HEK293 (cell line): ENCODE results near the gene UBR7.

Source experiments
- CTCF ChIA-PET: fragments of 350-600 bp; formaldehyde crosslinking; extraction: SDS; loops from one replicate; lab custom pipeline; 2021; ENCODE audit warnings: antibody characterized with exemption; lab: Yijun Ruan, JAX
- POLR2A ChIA-PET: fragments of 300-600 bp; formaldehyde crosslinking; extraction: SDS; loops from one replicate; lab custom pipeline; 2020; ENCODE audit warnings: antibody characterized with exemption, inconsistent platforms; lab: Yijun Ruan, JAX
- H3K27ac ChIP-seq: fragments of 200-500 bp; sonication (Bioruptor generic); 2 replicates; pipeline ENCODE4 v1.5.1; 2014; ENCODE audit warnings: low read depth, low read length, control low read depth, inconsistent platforms; ENCODE audit errors: extremely low read depth
- H3K36me3 ChIP-seq, 2 experiments: fragments of 200-500 bp in 1 of 2; sonication (Bioruptor generic) in 1 of 2; 1 replicate in 1 of 2; 2 replicates in 1 of 2; pipeline ENCODE4 v1.5.1; 2014 to 2017; ENCODE audit warnings: inconsistent platforms in 2 of 2, low read length in 2 of 2; ENCODE audit not compliant: control insufficient read depth in 2 of 2, insufficient read depth in 1 of 2
- H3K4me1 ChIP-seq: fragments of 200-500 bp; sonication (Bioruptor generic); 2 replicates; pipeline ENCODE4 v1.5.1; 2014; ENCODE audit warnings: mild to moderate bottlenecking, low read length, inconsistent platforms; ENCODE audit not compliant: control insufficient read depth, insufficient read depth
- H3K4me3 ChIP-seq: 2 replicates; pipeline ENCODE4 v1.5.1; 2011; ENCODE audit warnings: low read depth, mild to moderate bottlenecking, control low read depth, low read length, moderate library complexity
- H3K9me3 ChIP-seq: fragments of 200-500 bp; sonication (Bioruptor generic); 2 replicates; pipeline ENCODE4 v1.5.1; 2014; ENCODE audit warnings: low read depth, low read length, inconsistent platforms; ENCODE audit not compliant: control insufficient read depth, insufficient read depth
- KLF16 ChIP-seq: fragments of 450-650 bp; formaldehyde crosslinking; IDR thresholded peaks from 2 replicates; pipeline ENCODE4 v1.5.1; 2017; ENCODE audit warnings: missing biosample characterization, missing genetic modification characterization
- KLF8 ChIP-seq: fragments of 450-650 bp; formaldehyde crosslinking; IDR thresholded peaks from 2 replicates; pipeline ENCODE4 v1.5.1; 2016; ENCODE audit warnings: missing biosample characterization, missing genetic modification characterization
- KLF9 ChIP-seq: fragments of 450-650 bp; formaldehyde crosslinking; IDR thresholded peaks from 2 replicates; pipeline ENCODE4 v1.5.1; 2016; ENCODE audit warnings: missing biosample characterization, missing genetic modification characterization, low read depth
- MYNN ChIP-seq: fragments of 450-650 bp; formaldehyde crosslinking; IDR thresholded peaks from 2 replicates; pipeline ENCODE4 v1.5.1; 2016; ENCODE audit warnings: missing biosample characterization, missing genetic modification characterization, borderline replicate concordance
- TRIM28 ChIP-seq: IDR thresholded peaks from 2 replicates; pipeline ENCODE4 v1.6.1; 2011; ENCODE audit warnings: low read length, control low read depth, borderline replicate concordance
- ZBTB20 ChIP-seq: fragments of 450-650 bp; formaldehyde crosslinking; IDR thresholded peaks from 2 replicates; pipeline ENCODE4 v1.5.1; 2016; ENCODE audit warnings: missing biosample characterization, missing genetic modification characterization
- ZBTB48 ChIP-seq: fragments of 450-650 bp; formaldehyde crosslinking; IDR thresholded peaks from 2 replicates; pipeline ENCODE4 v1.5.1; 2016; ENCODE audit warnings: missing biosample characterization, missing genetic modification characterization
- ZIC2 ChIP-seq: fragments of 450-650 bp; formaldehyde crosslinking; IDR thresholded peaks from 2 replicates; pipeline ENCODE4 v1.5.1; 2016; ENCODE audit warnings: missing biosample characterization, missing genetic modification characterization
- ZNF324 ChIP-seq: fragments of 450-650 bp; formaldehyde crosslinking; IDR thresholded peaks from 2 replicates; pipeline ENCODE4 v1.5.1; 2016; ENCODE audit warnings: missing biosample characterization, missing genetic modification characterization
- ZNF416 ChIP-seq: fragments of 450-650 bp; formaldehyde crosslinking; IDR thresholded peaks from 2 replicates; pipeline ENCODE4 v1.5.1; 2016; ENCODE audit warnings: missing biosample characterization, missing genetic modification characterization
- ZNF521 ChIP-seq: fragments of 450-650 bp; formaldehyde crosslinking; IDR thresholded peaks from 2 replicates; pipeline ENCODE4 v1.5.1; 2017; ENCODE audit warnings: missing biosample characterization, mild to moderate bottlenecking, missing genetic modification characterization
- ZNF548 ChIP-seq: fragments of 450-650 bp; formaldehyde crosslinking; IDR thresholded peaks from 2 replicates; pipeline ENCODE4 v1.5.1; 2016; ENCODE audit warnings: missing biosample characterization, missing genetic modification characterization
- ZNF623 ChIP-seq: fragments of 450-650 bp; formaldehyde crosslinking; IDR thresholded peaks from 2 replicates; pipeline ENCODE4 v1.5.1; 2016; ENCODE audit warnings: missing biosample characterization, missing genetic modification characterization
- ZNF664 ChIP-seq: fragments of 450-650 bp; formaldehyde crosslinking; IDR thresholded peaks from 2 replicates; pipeline ENCODE4 v1.5.1; 2016; ENCODE audit warnings: missing biosample characterization, missing genetic modification characterization
- ZNF747 ChIP-seq: fragments of 450-650 bp; formaldehyde crosslinking; IDR thresholded peaks from 2 replicates; pipeline ENCODE4 v1.5.1; 2016; ENCODE audit warnings: missing biosample characterization, missing genetic modification characterization
- ZNF777 ChIP-seq: fragments of 450-650 bp; formaldehyde crosslinking; IDR thresholded peaks from 2 replicates; pipeline ENCODE4 v1.5.1; 2017; ENCODE audit warnings: missing biosample characterization, missing genetic modification characterization, borderline replicate concordance
- TF ChIP-seq, protein P1 (sequence below): fragments of 450-650 bp; formaldehyde crosslinking; IDR thresholded peaks from 2 replicates; pipeline ENCODE4 v1.5.1; 2016; ENCODE audit warnings: missing biosample characterization, missing genetic modification characterization
- TF ChIP-seq, protein P2 (sequence below): sonication (generic); formaldehyde crosslinking; IDR thresholded peaks from 2 replicates; pipeline ENCODE4 v1.8.1; 2022; ENCODE audit warnings: mild to moderate bottlenecking, moderate library complexity, missing genetic modification reagents
- TF ChIP-seq, protein P3 (sequence below): fragments of 450-650 bp; formaldehyde crosslinking; IDR thresholded peaks from 2 replicates; pipeline ENCODE4 v1.5.1; 2016; ENCODE audit warnings: missing biosample characterization, missing genetic modification characterization
- TF ChIP-seq, protein P4 (sequence below): fragments of 450-650 bp; formaldehyde crosslinking; IDR thresholded peaks from 2 replicates; pipeline ENCODE4 v1.5.1; 2016; ENCODE audit warnings: missing biosample characterization, missing genetic modification characterization
- TF ChIP-seq, protein P5 (sequence below): fragments of 450-650 bp; formaldehyde crosslinking; IDR thresholded peaks from 2 replicates; pipeline ENCODE4 v1.5.1; 2016; ENCODE audit warnings: missing biosample characterization, missing genetic modification characterization
- TF ChIP-seq, protein P6 (sequence below): fragments of 450-650 bp; formaldehyde crosslinking; IDR thresholded peaks from 2 replicates; pipeline ENCODE4 v1.5.1; 2017; ENCODE audit warnings: missing biosample characterization, missing genetic modification characterization
- TF ChIP-seq, protein P7 (sequence below): fragments of 450-650 bp; formaldehyde crosslinking; IDR thresholded peaks from 2 replicates; pipeline ENCODE4 v1.5.1; 2017; ENCODE audit warnings: missing biosample characterization, missing genetic modification characterization
- TF ChIP-seq, protein P8 (sequence below): fragments of 450-650 bp; formaldehyde crosslinking; IDR thresholded peaks from 2 replicates; pipeline ENCODE4 v1.5.1; 2017; ENCODE audit warnings: missing biosample characterization, missing genetic modification characterization

UBR7 gene

DNA sequence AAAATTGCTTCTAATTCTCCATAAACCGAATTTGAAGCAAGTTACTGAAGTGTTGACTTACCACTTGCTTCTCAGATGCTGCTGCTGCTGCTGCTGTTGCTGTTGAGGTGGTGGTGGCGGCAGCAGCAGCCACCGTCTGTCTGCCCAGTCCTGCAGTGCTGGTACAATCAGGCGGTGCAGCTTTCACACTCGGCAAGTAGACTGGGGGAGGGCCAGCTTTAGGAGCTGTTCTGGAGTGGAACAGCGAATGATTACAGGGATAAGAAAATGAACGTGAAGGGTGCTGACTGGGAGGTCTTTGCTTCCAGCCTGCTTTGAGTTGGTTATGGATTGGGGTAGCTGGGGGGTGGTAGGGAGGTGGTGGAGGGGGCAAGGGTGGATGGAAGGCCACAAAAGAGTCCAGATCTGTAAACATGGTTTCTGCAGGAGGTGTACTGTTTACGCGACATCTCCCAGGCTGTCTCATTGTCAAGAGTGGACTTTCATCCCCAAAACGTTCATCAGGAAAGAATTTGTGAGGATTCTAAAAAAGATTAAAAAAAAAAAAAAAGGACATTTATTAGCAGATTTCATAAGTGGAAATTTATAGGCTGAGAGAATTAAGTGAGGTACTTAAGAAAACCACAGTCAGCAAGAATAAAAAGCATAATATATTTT, 38.8 kb downstream of the UBR7 start:
- Histone ChIP-seq H3K9me3 (no peaks in the 10 kb centered on the region), H3K27ac (no peak overlapping the region), H3K4me3 (no peak overlapping the region)
- POLR2A ChIA-PET = no interaction called here
- TF ChIP-seq KLF16 (tag by site-specific recombination) (no peak), KLF8 (tag by site-specific recombination) (no peak), ZNF416 (tag by site-specific recombination) (no peak), ZBTB20 (tag by site-specific recombination) (no peak), ZNF747 (tag by site-specific recombination) (no peak)
- TF ChIP-seq, protein P1, sequence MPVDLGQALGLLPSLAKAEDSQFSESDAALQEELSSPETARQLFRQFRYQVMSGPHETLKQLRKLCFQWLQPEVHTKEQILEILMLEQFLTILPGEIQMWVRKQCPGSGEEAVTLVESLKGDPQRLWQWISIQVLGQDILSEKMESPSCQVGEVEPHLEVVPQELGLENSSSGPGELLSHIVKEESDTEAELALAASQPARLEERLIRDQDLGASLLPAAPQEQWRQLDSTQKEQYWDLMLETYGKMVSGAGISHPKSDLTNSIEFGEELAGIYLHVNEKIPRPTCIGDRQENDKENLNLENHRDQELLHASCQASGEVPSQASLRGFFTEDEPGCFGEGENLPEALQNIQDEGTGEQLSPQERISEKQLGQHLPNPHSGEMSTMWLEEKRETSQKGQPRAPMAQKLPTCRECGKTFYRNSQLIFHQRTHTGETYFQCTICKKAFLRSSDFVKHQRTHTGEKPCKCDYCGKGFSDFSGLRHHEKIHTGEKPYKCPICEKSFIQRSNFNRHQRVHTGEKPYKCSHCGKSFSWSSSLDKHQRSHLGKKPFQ (tag by site-specific recombination) = no peak
- TF ChIP-seq, protein P2, sequence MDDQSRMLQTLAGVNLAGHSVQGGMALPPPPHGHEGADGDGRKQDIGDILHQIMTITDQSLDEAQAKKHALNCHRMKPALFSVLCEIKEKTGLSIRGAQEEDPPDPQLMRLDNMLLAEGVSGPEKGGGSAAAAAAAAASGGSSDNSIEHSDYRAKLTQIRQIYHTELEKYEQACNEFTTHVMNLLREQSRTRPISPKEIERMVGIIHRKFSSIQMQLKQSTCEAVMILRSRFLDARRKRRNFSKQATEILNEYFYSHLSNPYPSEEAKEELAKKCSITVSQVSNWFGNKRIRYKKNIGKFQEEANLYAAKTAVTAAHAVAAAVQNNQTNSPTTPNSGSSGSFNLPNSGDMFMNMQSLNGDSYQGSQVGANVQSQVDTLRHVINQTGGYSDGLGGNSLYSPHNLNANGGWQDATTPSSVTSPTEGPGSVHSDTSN (CRISPR knock-in tag) = no peak
- TF ChIP-seq, protein P3, sequence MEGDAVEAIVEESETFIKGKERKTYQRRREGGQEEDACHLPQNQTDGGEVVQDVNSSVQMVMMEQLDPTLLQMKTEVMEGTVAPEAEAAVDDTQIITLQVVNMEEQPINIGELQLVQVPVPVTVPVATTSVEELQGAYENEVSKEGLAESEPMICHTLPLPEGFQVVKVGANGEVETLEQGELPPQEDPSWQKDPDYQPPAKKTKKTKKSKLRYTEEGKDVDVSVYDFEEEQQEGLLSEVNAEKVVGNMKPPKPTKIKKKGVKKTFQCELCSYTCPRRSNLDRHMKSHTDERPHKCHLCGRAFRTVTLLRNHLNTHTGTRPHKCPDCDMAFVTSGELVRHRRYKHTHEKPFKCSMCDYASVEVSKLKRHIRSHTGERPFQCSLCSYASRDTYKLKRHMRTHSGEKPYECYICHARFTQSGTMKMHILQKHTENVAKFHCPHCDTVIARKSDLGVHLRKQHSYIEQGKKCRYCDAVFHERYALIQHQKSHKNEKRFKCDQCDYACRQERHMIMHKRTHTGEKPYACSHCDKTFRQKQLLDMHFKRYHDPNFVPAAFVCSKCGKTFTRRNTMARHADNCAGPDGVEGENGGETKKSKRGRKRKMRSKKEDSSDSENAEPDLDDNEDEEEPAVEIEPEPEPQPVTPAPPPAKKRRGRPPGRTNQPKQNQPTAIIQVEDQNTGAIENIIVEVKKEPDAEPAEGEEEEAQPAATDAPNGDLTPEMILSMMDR (tag by site-specific recombination) = no peak
- TF ChIP-seq, all 188 proteins: peak for 0
- H3K4me1 ChIP-seq = no peaks in the 10 kb centered on the region; the same call in 1 of the 2 replicates
- peaks cover 17 to 61% of the 10 kb centered on the region in 2 experiments for H3K36me3 ChIP-seq
- CTCF ChIA-PET = no interaction called here

DNA sequence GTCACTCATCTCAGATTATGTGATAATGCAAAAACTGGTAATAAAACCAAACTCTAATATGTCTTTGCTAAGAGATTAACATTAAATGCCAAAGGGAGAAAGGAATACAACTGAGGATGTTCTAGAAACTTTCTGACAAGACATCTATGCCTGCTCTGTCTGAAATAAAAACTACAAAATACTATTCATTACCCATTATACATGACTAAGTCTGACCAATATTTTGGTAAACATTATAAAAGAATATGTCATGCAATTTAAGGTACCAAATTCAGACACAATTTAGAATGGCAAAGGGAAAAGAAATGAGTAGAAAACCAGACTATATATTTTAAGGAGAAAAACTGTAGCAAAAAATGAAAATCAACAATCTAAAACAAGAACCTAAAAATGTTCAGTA, 39.5 kb downstream of the UBR7 start:
- Histone ChIP-seq H3K9me3 (no peaks in the 10 kb centered on the region), H3K4me1 (no peaks in the 10 kb centered on the region; the same call in 1 of the 2 replicates), H3K36me3 (peaks cover 17 to 60% of the 10 kb centered on the region in 2 experiments), H3K27ac (no peak overlapping the region), H3K4me3 (no peak overlapping the region)
- TF ChIP-seq MYNN (tag by site-specific recombination) = no peak
- TF ChIP-seq, protein P4, sequence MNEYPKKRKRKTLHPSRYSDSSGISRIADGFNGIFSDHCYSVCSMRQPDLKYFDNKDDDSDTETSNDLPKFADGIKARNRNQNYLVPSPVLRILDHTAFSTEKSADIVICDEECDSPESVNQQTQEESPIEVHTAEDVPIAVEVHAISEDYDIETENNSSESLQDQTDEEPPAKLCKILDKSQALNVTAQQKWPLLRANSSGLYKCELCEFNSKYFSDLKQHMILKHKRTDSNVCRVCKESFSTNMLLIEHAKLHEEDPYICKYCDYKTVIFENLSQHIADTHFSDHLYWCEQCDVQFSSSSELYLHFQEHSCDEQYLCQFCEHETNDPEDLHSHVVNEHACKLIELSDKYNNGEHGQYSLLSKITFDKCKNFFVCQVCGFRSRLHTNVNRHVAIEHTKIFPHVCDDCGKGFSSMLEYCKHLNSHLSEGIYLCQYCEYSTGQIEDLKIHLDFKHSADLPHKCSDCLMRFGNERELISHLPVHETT (tag by site-specific recombination) = no peak
- TF ChIP-seq TRIM28 = no peak
- TF ChIP-seq ZNF664 (tag by site-specific recombination) = no peak
- no peak for TF ChIP-seq ZNF521 (tag by site-specific recombination)
- no peak for TF ChIP-seq ZBTB48 (tag by site-specific recombination)
- TF ChIP-seq ZNF548 (tag by site-specific recombination) = no peak
- no peak for TF ChIP-seq KLF9 (tag by site-specific recombination)
- TF ChIP-seq ZIC2 = no peak
- TF ChIP-seq, protein P5, sequence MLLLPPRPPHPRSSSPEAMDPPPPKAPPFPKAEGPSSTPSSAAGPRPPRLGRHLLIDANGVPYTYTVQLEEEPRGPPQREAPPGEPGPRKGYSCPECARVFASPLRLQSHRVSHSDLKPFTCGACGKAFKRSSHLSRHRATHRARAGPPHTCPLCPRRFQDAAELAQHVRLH = no peak
- no peak for TF ChIP-seq ZNF777 (tag by site-specific recombination)
- TF ChIP-seq, protein P6, sequence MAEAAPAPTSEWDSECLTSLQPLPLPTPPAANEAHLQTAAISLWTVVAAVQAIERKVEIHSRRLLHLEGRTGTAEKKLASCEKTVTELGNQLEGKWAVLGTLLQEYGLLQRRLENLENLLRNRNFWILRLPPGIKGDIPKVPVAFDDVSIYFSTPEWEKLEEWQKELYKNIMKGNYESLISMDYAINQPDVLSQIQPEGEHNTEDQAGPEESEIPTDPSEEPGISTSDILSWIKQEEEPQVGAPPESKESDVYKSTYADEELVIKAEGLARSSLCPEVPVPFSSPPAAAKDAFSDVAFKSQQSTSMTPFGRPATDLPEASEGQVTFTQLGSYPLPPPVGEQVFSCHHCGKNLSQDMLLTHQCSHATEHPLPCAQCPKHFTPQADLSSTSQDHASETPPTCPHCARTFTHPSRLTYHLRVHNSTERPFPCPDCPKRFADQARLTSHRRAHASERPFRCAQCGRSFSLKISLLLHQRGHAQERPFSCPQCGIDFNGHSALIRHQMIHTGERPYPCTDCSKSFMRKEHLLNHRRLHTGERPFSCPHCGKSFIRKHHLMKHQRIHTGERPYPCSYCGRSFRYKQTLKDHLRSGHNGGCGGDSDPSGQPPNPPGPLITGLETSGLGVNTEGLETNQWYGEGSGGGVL = no peak
- TF ChIP-seq ZNF623 = no peak
- TF ChIP-seq, protein P7, sequence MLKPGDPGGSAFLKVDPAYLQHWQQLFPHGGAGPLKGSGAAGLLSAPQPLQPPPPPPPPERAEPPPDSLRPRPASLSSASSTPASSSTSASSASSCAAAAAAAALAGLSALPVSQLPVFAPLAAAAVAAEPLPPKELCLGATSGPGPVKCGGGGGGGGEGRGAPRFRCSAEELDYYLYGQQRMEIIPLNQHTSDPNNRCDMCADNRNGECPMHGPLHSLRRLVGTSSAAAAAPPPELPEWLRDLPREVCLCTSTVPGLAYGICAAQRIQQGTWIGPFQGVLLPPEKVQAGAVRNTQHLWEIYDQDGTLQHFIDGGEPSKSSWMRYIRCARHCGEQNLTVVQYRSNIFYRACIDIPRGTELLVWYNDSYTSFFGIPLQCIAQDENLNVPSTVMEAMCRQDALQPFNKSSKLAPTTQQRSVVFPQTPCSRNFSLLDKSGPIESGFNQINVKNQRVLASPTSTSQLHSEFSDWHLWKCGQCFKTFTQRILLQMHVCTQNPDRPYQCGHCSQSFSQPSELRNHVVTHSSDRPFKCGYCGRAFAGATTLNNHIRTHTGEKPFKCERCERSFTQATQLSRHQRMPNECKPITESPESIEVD (tag by site-specific recombination) = no peak
- TF ChIP-seq, protein P8, sequence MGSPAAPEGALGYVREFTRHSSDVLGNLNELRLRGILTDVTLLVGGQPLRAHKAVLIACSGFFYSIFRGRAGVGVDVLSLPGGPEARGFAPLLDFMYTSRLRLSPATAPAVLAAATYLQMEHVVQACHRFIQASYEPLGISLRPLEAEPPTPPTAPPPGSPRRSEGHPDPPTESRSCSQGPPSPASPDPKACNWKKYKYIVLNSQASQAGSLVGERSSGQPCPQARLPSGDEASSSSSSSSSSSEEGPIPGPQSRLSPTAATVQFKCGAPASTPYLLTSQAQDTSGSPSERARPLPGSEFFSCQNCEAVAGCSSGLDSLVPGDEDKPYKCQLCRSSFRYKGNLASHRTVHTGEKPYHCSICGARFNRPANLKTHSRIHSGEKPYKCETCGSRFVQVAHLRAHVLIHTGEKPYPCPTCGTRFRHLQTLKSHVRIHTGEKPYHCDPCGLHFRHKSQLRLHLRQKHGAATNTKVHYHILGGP (tag by site-specific recombination) = no peak
- TF ChIP-seq ZNF324 = no peak
- ChIA-PET CTCF (no interaction called here), POLR2A (no interaction called here)
